C1 segment of cervical spinal cord (tissue), 14 donors: ENCODE results near the gene ARID4A.

Source experiments
- DNase-seq, 14 donors: peaks; one replicate each; lab custom pipeline; 2025; lab: John Stamatoyannopoulos, UW

ARID4A gene, protein sequence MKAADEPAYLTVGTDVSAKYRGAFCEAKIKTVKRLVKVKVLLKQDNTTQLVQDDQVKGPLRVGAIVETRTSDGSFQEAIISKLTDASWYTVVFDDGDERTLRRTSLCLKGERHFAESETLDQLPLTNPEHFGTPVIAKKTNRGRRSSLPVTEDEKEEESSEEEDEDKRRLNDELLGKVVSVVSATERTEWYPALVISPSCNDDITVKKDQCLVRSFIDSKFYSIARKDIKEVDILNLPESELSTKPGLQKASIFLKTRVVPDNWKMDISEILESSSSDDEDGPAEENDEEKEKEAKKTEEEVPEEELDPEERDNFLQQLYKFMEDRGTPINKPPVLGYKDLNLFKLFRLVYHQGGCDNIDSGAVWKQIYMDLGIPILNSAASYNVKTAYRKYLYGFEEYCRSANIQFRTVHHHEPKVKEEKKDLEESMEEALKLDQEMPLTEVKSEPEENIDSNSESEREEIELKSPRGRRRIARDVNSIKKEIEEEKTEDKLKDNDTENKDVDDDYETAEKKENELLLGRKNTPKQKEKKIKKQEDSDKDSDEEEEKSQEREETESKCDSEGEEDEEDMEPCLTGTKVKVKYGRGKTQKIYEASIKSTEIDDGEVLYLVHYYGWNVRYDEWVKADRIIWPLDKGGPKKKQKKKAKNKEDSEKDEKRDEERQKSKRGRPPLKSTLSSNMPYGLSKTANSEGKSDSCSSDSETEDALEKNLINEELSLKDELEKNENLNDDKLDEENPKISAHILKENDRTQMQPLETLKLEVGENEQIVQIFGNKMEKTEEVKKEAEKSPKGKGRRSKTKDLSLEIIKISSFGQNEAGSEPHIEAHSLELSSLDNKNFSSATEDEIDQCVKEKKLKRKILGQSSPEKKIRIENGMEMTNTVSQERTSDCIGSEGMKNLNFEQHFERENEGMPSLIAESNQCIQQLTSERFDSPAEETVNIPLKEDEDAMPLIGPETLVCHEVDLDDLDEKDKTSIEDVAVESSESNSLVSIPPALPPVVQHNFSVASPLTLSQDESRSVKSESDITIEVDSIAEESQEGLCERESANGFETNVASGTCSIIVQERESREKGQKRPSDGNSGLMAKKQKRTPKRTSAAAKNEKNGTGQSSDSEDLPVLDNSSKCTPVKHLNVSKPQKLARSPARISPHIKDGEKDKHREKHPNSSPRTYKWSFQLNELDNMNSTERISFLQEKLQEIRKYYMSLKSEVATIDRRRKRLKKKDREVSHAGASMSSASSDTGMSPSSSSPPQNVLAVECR

DNA sequence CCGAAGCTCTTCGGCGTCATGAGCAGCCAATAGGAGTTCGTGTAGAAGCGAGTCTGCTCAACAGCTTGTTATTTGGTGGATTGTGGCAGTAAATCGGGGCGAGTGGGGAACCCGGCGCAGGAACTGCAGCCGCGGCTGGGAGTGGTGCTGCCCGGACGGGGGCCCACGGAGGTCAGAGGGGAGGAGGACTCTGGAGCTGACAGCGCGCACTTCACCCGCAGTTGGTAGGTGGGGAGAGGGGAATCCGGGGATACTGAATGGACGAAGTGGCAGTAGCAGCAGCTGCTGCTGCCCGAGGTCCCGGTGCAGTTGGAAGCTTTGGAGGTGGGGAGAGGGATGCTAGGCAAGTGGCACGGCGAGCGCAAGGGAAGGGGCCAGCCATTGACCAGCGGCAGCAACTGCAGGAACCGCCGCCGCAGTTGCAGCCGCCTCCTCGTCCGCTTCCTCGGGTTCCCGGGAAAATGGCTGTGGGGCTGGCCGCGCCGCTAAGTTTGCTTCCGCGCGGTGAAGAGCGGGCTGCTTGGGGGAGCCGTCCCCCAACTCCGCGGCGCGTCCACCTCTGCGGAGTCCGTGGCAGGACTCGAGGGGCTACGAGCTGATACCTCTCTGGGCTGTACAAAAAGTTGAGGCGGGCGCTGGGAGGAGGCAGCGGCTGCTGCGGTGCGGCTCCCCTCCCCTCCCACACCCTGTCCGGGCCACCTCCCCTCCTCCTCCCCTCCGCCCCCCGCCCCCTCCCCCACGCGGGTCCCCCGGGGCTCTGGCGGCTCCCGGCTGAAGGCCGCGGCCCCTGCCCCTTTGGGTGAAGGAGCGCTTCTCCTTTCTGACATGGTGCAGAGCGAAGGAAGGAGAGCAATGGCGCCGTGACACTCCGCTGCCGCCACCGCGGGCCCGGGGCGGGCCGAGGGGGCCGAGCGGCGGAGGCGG lies at the start of gene ARID4A:
Gene ARID4A, plus strand, starts transcription at position 79 of the 924 bp plus-strand sequence. CDS start 1,300 bp downstream, outside the sequence.
- DNase-seq: peak in 12 of 14 donors; percentile 9 to 99 (median 94)

DNA sequence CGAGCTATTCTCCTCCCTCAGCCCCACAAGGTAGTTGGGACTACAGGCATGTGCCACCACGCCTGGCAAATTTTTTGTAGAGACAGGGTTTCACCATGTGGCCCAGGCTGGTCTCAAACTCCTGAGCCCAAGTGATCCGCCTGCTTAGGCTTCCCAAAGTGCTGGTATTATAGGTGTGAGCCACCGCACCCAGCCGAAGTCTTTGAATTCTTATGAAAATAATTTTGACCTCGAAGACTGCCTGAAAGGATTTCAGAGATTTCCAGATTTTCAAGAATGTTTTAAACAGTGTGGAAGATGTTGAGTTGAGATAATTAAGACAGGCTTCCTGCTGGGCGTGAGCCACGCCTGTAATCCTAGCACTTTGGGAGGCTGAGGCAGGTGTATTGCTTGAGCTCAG lies 48.7 kb upstream of the ARID4A start:
- DNase-seq: no peak

DNA sequence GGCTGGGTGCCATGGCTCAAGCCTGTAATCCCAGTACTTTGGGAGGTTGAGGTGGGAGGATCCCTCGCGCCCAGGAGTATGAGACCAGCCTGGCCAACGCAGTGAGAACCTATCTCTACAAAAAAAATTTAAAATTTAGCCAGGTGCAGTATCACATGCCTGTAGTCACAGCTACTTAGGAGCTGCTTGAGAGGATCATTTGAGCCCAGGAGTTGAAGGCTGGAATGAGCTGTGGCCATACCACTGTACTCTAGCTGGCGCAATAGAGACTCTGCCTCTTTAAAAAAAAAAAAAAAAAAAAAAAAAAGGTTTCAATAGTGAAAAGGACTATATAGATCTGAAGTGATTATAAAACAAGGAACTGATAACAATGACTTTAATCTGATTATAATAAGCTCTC lies 40.2 kb upstream of the ARID4A start:
- no peak for DNase-seq

DNA sequence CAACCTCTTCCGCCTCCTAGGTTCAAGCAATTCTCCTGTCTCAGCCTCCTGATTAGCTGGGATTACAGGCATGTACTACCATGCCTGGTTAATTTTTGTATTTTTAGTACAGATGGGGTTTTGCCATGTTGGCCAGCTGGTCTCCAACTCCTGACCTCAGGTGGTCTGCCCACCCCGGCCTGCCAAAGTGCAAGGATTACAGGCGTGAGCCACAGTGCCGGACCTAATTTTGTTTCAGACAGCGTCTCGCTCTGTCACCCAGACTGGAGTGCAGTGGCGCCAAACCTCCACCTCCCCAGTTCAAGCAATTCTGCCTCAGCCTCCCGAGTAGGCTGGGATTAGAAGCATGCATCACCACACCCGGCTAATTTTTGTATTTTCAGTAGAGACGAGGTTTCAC lies 36.4 kb upstream of the ARID4A start:
- DNase-seq: peak in 1 of 14 donors; percentile 24

DNA sequence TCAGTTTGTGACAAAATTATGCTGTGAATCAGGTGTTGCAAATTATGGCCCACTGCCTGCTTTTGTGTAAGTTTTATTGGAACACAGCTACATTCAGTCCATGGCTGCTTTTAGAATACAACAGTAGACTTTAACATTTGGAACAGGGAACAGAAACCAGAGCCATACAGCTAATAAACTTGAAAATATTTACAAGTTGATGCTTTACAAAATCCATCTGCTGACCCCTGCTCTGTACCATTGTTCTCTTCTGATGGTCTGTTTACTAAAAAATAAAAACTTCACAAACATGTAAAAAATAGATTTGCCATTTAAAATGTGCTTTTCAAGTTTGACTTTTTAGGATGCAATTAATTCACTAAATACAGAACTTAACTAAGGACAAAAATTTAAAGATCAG lies 33.0 kb upstream of the ARID4A start:
- no peak for DNase-seq

DNA sequence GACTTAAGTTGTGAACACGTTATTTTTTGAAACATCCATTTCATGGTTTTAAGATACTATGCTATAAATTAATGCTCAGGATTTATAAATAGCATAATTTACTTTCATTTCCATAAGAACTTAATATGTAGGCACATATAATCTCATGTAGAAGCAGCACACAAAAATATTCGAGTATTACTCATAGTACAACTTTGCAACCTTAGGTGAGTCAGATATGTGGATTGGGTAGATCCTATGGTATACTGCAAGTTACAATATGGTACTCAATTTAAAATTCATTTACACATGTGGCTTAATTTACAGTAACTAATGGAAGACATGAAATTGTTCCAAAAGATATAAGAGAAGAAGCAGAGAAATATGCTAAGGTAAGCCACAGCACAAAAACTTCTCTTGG lies 27.7 kb upstream of the ARID4A start:
- no peak for DNase-seq

DNA sequence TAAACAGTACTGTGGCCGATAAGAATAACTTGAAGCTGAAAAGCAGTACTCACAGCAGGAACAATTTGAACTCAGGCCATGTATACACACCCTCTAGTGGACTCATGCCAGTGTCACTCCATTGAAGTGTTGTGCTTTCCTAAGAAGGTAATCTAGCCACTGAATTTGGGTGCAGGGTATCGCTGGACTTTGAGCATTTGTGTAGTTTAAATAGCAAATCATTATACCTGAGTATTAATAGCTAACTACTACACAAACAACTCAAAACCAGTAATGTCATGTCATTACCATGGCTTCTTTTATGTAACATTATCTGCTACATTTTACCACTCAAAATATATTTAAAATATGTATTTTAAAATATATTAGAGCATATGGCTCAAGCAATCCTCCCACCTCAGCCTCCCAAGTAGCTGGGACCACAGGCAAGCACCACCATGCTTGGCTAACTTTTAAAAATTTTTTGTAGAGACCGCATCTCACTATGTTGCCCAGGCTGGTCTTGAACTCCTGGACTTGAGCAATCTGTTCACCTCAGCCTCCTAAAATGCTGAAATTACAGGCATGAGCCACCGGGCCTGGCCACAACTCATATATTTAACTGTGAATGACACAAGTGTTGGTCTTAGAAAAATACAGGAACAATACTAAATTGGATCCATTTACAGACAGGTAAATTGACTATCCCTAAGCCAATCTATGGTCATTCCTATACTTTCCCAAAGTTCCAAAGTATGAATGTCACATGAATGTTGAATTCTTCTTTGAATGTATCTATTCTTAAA lies 25.6 kb upstream of the ARID4A start:
- DNase-seq: no peak

DNA sequence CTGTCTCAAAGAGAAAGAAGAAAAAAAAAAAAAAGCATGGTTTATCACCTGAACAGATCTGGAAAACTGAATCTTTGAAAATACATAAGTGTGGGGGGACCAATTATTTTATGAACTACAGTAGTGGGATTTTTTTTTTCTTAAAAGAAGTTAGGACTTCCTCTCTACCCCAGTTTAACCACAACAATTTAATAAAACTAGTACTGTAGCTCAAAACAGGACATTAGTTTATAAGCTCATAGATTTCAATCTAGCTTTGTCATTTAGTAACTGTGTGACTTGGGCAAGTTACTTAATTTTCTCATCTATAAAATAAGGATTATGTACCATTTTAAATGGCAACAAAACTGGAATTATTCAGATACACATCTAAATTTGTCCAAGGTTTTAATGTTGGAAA lies 23.5 kb upstream of the ARID4A start:
- DNase-seq: no peak

DNA sequence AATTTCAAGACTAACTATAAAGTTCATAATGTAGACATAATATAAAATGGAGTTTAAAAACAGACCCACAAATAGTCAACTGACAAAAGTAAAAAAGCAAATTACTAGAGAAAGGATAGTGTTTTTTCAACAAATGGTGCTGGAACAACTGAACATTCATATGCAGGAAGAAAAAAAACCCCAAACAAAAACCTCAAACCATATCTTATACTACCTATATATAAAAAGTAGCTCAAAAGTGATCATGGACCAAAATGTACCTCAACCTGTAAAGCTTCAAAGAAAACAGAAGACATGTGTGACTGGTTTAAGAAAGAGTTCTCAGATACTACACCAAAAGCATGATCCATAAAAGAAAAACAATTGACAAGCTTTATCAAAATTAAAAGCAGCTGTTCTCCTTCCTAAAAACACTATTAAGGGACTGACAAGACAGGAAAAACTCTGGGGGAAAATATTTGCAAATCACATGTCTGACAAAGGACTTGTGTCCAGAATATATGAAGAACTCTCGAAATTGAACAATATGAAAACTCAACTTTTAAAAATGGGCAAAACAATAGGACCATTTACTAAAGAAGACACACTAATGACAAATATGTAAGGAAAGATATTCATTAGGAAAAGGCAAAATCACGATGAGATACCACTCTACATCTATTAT lies 22.7 kb upstream of the ARID4A start:
- no peak for DNase-seq

DNA sequence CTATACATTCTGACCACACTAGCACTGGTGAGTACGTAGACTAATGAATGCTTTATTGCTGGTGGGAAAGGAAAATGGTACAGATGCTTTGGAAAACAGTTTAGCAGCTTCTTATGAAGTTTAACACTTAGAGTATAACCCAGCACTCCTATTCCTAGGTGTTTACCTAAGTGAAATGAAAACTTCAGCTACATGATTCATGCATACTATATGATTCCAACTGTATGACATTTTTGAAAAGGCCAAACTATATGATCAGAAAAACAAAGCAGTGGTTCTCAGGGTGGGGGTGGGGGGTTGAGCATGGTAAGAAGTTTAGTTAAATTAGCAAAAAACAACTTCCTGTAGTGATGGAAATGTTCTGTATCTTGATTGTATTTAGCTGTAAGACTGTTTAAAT lies 22.1 kb upstream of the ARID4A start:
- no peak for DNase-seq

DNA sequence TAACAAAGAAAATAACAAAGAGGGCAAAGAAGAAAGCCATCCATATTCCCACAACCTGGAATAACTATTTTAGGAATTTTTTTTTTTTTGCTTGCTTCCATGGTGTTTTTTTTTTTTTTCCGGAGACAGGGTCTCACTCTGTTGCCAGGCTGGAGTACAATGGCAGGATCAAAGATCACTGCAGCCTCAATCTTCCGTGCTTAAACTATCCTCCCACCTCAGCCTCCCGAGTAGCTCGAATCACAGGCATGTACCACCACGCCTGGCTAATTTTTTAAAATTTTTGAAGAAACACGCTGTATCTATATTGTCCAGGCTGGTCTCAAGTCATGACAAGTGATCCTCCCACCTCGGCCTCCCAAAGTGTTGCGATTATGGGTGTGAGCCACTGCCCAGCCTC lies 20.2 kb upstream of the ARID4A start:
- DNase-seq: no peak

DNA sequence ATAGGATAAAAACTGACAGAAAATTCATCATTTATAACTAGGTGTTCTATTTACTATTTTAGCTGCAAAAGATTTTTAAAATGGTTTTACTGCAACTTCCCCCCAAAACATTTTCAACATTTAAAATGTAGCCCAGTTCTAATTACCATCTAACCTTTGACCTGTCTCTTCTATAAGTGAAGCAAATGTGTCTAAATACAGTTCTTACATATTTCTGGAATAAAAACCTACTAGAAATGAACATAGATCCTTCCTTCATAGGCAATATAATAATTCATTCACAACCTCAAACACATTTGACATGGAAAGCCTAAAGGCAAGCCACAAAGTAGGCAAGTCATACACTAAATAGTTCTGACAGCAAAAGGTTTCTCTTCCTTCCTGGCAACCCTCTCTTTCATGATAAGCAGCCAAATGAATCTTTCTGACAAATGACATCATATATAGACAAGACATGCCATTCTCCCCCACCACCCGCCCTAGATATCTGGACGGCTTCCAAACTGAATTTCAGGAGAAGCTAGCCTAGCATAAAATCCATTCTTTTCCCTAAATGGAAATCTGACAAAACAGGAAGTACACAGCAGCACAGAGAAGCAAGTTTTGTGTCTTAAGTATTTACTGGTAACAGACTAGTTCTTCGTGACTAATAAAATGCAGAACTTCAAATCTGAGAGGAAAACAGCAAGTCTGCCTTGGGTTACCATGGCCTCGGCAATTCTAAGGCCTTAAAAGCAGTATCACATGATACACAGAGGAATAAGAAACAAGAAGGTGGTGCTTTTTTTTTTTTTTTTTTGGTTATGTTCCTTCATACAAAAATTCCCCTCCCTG lies 17.2 kb upstream of the ARID4A start:
- peak in 10 of 14 donors; percentile 1 to 39 (median 10) for DNase-seq

DNA sequence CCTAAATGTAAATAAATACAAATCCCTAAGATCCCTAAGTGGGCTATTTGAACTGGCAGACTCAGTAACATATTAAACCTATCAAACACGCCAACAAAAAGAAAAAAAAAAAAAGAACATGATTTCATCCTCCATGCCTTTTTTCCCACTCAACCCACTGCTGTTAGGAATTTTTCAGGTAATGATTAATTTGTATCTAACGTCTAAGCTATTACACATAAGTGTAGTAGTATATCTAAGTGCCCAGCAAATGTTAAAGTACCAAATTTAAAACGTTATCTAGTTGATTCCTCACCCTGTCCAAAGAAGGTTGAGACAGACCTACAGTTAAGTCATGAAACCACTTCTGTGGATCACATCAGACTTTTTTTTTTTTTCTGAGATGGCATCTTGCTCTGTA lies 16.4 kb upstream of the ARID4A start:
- no peak for DNase-seq

DNA sequence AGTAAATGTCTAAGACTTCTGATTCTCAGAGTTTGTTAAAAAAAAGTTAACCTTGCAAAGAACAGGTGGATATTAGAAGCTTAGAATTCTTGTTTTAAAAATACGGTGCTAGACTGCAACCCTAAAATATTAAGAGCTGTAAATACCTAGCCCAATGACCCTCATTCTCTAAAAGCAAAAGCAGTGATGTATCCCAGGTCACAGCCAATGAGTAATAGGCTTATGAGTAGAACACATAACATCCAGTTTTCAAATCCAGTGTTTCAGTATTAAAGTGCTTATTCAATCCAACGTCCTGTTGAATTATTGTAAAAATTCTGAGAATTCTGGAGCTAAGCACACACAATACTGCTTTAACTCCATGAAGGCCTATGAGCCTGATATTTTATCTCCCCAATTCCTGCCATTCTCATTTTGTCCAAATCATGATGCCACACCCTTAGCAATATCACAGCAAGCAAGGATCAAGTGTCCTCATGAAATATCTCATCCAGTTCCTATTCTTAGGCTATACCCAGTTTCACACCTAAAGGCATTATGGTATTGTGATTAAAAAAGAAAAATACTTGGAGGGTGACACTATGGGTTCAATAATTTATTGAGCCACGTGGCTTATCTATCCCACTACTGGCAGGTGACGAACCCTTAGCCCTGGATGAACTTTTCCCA lies 15.3 kb upstream of the ARID4A start:
- no peak for DNase-seq

DNA sequence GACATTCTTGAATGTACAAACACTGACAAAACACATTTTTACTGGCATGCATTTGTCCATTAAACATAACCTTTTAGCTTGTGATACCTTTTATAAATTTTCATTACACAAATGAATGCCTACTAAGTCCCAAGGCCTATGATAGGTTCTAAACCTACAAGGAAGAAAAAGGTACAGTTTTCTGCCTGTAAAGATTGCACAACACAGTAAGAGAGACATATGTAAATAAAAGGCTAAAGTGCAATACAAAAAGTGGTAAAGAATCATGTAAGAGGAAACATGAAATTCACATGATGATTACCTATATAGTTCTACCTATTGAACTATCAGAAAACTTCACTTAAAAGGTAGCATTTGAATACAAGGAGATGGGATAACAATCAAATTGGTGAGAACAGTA lies 14.6 kb upstream of the ARID4A start:
- no peak for DNase-seq

DNA sequence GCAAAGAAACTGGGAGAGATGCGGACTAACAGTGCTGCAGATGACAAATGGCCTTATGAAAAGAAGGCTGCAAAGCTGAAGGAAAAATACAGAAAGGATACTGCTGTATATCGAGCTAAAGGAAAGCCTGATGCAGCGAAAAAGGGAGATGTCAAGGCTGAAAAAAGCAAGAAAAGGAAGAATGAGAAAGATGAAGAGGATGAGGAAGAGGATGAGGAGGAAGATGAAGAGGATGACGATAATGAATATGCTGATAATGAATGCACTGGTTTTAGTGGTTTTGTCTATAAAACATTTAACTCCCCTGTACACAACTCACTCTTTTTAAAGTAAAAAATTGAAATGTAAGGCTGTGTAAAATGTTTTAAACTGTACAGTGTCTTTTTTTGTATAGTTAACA lies 13.2 kb upstream of the ARID4A start:
- DNase-seq: no peak

DNA sequence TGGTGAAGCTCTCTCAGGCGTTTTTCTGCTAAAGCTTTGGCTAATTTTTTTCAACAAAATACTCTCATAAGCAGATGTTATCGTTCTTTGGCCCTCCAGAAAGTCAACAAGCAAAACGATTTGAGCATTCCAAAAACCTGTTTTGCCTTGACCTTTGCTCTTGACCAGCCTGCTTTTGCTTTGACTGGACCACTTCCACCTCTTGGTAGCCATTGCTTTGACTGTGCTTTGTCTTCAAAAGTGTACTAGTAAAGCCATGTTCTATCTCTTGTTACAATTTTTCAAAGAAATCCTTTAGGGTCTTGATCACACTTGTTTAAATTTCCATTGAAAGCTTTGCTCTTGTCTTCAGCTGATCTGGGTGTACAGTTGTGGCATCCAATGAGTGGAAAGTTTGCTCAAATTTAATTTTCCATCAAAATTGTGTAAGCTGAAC lies 10.7 kb upstream of the ARID4A start:
- DNase-seq: no peak
